ENCODE measurements around the gene CMPK1. TPM values are rescaled to one million over a fixed set of nuclear protein-coding genes. Genes with fewer than 3 reads are reported as not detected.

CMPK1 gene
- total RNA-seq, 4 donors from 2014 or later: 106 to 164 (median 115) TPM

DNA sequence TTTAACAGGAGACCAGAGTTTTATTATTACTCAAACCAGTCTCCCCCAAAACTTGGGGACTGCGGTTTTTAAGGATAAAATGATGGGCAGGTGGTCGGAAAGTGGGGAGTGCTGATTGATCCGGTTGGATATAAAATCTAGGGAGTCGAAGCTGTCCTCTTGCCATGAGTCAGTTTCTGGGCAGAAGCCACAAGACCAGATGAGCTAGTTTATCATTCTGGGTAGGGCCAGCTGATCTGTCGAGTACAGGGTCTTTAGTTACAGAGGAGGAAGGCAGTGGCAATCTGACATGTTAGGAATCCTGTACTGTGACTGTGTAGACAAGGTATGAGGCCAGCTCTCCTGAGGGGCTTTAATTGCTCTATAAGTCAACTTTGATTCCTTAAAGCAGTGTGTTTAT, 59.6 kb downstream of the CMPK1 start:
- TF ChIP-seq, protein P1, sequence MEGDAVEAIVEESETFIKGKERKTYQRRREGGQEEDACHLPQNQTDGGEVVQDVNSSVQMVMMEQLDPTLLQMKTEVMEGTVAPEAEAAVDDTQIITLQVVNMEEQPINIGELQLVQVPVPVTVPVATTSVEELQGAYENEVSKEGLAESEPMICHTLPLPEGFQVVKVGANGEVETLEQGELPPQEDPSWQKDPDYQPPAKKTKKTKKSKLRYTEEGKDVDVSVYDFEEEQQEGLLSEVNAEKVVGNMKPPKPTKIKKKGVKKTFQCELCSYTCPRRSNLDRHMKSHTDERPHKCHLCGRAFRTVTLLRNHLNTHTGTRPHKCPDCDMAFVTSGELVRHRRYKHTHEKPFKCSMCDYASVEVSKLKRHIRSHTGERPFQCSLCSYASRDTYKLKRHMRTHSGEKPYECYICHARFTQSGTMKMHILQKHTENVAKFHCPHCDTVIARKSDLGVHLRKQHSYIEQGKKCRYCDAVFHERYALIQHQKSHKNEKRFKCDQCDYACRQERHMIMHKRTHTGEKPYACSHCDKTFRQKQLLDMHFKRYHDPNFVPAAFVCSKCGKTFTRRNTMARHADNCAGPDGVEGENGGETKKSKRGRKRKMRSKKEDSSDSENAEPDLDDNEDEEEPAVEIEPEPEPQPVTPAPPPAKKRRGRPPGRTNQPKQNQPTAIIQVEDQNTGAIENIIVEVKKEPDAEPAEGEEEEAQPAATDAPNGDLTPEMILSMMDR (IDR thresholded peaks at IDR 0.05): no peak
- no peak for TF ChIP-seq POLR2A (IDR thresholded peaks at IDR 0.05)
- TF ChIP-seq POLR2AphosphoS5 (IDR thresholded peaks at IDR 0.05): no peak
- TF ChIP-seq EP300 (IDR thresholded peaks at IDR 0.05): no peak
- 43 to 49% methylated on average over 3 to 5 of the region's 5 CpGs for WGBS, 2 donors (ENCODE audit: low coverage in 1 of 2)
- Histone ChIP-seq H3K4me3 (no peak overlapping the region), H3K27ac (no peak overlapping the region), H3K4me1 (peaks cover 0 to 11% (median 4%) of the 10 kb centered on the region in 3 donors), H3K9me3 (no peaks in the 10 kb centered on the region), H3K27me3 (peaks cover 15% of the 10 kb centered on the region), H3K36me3 (no peaks in the 10 kb centered on the region)
- ATAC-seq: no peak

DNA sequence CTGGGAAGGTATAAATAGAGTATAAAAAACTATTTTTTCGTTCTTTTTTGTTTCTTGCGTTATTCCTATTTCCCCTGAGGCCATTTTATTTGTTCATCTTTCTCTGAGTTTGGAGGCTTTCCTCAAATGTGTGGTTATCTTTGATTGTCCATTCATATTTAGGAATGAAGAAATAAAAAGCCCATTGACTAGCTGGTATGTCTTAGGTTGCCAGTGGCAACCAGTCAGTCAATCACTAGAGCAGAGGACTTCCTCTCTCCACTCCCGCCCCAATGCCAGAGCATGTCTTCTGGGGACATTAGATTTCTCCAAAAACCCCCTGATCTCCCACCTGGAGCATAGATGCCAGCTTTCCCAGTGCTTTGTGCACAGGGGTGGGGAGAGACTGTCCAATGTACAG, 61.8 kb downstream of the CMPK1 start:
- 80 to 87% methylated on average over 3 of the region's 3 CpGs for WGBS, 2 donors (ENCODE audit: low coverage in 1 of 2)
- no peak overlapping the region for H3K4me3 ChIP-seq
- H3K9me3 ChIP-seq: no peaks in the 10 kb centered on the region
- H3K4me1 ChIP-seq: no peaks in the 10 kb centered on the region
- ATAC-seq: no peak
- H3K27ac ChIP-seq: no peak overlapping the region
- TF ChIP-seq EP300 (IDR thresholded peaks at IDR 0.05): no peak
- TF ChIP-seq, protein P1 (IDR thresholded peaks at IDR 0.05): no peak
- TF ChIP-seq POLR2AphosphoS5 (IDR thresholded peaks at IDR 0.05): no peak
- no peak for TF ChIP-seq POLR2A (IDR thresholded peaks at IDR 0.05)
- H3K36me3 ChIP-seq: no peaks in the 10 kb centered on the region
- H3K27me3 ChIP-seq: peaks cover 29% of the 10 kb centered on the region

DNA sequence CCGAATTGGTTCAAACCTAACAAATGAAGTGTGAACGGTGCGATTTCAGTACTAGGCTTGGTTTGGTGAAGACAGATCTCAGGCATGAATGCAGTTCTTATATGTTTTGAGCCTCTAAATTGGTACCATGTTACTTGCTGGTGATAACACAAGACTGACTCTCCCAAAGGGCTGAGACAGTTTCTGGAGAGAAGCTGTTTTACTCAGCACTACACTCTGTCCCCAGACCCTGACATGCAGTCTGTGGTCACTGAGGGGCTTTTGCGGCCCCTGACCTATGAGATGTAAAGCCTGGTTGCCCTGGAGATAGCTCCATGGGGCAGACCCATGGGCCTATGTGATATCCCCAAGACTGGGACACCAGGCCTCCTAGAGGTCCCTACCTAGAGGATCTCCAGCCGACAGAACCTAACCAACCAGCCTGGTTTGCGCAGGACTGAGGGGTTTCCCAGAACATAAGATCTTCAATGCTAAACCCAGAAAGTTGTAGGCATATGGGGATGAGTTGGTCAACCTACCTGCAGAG, 63.1 kb downstream of the CMPK1 start:
- TF ChIP-seq POLR2AphosphoS5 (IDR thresholded peaks at IDR 0.05): no peak
- TF ChIP-seq POLR2A (IDR thresholded peaks at IDR 0.05): no peak
- TF ChIP-seq EP300 (IDR thresholded peaks at IDR 0.05): no peak
- TF ChIP-seq, protein P1 (IDR thresholded peaks at IDR 0.05): no peak
- no peak overlapping the region for H3K27ac ChIP-seq
- 86% methylated on average over 3 of the region's 6 CpGs; no CpG with 5 or more reads in 1 of the 2 donors for WGBS, 2 donors (ENCODE audit: low coverage in 1 of 2)
- no peak overlapping the region for H3K4me3 ChIP-seq
- ATAC-seq: no peak
- H3K27me3 ChIP-seq: peaks cover 40% of the 10 kb centered on the region
- no peaks in the 10 kb centered on the region for H3K36me3 ChIP-seq
- no peaks in the 10 kb centered on the region for H3K4me1 ChIP-seq
- no peaks in the 10 kb centered on the region for H3K9me3 ChIP-seq

DNA sequence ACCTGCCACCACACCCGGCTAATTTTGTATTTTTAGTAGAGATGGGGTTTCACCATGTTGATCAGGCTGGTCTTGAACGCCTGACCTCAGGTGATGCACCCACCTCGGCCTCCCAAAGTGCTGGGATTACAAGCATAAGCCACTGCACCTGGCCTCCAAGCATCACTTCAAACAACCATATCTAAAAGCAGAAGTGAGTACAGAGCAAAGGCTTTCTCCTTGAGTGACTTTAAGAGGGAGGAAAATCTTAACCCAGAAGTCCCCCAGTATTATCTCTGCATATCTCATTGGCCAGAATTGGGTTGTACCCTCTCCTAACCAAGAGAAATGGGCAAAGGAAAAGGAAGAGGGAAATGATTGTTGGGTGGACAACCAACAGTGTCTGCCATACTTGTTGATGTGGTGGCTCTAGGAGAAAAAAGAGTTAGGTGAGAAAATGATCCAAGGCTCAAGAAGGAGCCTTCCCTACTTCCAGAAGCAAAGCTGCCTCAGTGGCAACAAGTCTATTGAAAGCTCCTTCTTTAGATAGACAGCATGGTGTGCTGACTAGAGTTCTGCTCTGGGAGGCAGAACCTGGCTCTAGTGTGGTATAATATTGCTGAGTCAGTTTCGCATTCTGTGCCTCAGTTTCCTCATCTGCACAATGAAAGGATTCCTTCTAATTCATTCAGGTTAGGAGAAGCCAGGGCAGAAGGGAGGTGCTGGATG, 65.7 kb downstream of the CMPK1 start:
- peaks cover 62% of the 10 kb centered on the region for H3K27me3 ChIP-seq
- no peaks in the 10 kb centered on the region for H3K36me3 ChIP-seq
- no peaks in the 10 kb centered on the region for H3K4me1 ChIP-seq
- no peak overlapping the region for H3K4me3 ChIP-seq
- TF ChIP-seq POLR2A (IDR thresholded peaks at IDR 0.05): no peak
- TF ChIP-seq, protein P1 (IDR thresholded peaks at IDR 0.05): no peak
- TF ChIP-seq EP300 (IDR thresholded peaks at IDR 0.05): no peak
- TF ChIP-seq POLR2AphosphoS5 (IDR thresholded peaks at IDR 0.05): no peak
- H3K27ac ChIP-seq: no peak overlapping the region
- ATAC-seq: no peak
- WGBS, 2 donors (ENCODE audit: low coverage in 1 of 2): 83 to 90% methylated on average over 2 to 3 of the region's 4 CpGs
- H3K9me3 ChIP-seq: no peaks in the 10 kb centered on the region

DNA sequence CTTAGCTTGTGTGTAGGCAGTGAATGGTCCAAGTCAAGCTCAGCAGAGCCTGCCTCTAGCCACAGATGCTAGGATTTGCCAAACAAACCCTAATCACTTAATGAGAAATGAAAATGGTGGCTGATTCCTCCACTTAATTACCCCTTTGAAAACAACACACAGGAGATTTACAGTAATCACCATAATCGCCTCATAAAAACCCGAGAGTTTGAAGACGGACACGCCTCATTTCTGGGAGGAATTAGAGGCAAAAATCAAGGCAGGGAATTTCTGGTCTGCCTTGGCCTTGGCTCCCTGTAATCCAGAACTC, 66.2 kb downstream of the CMPK1 start:
- no peak for ATAC-seq
- Histone ChIP-seq H3K36me3 (no peaks in the 10 kb centered on the region), H3K4me3 (no peak overlapping the region), H3K27ac (no peak overlapping the region), H3K9me3 (no peaks in the 10 kb centered on the region), H3K4me1 (no peaks in the 10 kb centered on the region), H3K27me3 (peaks cover 66% of the 10 kb centered on the region)
- 85 to 100% methylated on average over 1 to 2 of the region's 4 CpGs for WGBS, 2 donors (ENCODE audit: low coverage in 1 of 2)
- TF ChIP-seq POLR2A (IDR thresholded peaks at IDR 0.05) (no peak), EP300 (IDR thresholded peaks at IDR 0.05) (no peak), POLR2AphosphoS5 (IDR thresholded peaks at IDR 0.05) (no peak)
- TF ChIP-seq, protein P1 (IDR thresholded peaks at IDR 0.05): no peak

Data from gastroesophageal sphincter (tissue), 4 donors.